Measurements from ENCODE around the gene PDE8B. TPM values are rescaled to one million over a fixed set of nuclear protein-coding genes. Genes with fewer than 3 reads are reported as not detected.

The PDE8B gene
- total RNA-seq, 1 donor from 2014 or later = 5.3 TPM

DNA sequence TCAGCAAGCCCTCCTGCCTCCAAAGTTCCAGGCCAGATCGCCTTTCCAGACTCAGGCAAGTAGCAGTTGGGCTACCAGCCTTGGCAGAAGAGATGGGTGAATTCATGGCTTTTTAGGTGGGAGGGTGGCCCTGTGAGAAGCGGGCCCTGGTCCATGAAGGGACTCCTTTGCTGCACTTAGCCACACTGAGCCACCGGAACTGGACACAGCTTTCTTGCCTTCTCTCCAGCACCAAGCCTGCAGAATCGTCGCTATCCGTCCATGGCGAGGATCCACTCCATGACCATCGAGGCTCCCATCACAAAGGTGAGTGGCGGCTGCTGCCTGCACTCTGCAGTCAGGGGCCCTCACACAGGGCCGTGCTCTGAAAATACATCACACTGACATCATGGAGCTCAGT, 196.7 kb downstream of the PDE8B start:
- Histone ChIP-seq H3K27ac (no peak overlapping the region), H3K9me3 (no peaks in the 10 kb centered on the region), H3K27me3 (ENCODE audit: low read depth) (no peaks in the 10 kb centered on the region), H3K4me3 (no peak overlapping the region), H3K36me3 (no peaks in the 10 kb centered on the region), H3K4me1 (no peaks in the 10 kb centered on the region)
- TF ChIP-seq, protein P1, sequence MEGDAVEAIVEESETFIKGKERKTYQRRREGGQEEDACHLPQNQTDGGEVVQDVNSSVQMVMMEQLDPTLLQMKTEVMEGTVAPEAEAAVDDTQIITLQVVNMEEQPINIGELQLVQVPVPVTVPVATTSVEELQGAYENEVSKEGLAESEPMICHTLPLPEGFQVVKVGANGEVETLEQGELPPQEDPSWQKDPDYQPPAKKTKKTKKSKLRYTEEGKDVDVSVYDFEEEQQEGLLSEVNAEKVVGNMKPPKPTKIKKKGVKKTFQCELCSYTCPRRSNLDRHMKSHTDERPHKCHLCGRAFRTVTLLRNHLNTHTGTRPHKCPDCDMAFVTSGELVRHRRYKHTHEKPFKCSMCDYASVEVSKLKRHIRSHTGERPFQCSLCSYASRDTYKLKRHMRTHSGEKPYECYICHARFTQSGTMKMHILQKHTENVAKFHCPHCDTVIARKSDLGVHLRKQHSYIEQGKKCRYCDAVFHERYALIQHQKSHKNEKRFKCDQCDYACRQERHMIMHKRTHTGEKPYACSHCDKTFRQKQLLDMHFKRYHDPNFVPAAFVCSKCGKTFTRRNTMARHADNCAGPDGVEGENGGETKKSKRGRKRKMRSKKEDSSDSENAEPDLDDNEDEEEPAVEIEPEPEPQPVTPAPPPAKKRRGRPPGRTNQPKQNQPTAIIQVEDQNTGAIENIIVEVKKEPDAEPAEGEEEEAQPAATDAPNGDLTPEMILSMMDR (IDR thresholded peaks at IDR 0.05) = no peak
- DNase-seq = no peak
- intact Hi-C loops (cut with DNase I) = no loop called here
- ATAC-seq = no peak

DNA sequence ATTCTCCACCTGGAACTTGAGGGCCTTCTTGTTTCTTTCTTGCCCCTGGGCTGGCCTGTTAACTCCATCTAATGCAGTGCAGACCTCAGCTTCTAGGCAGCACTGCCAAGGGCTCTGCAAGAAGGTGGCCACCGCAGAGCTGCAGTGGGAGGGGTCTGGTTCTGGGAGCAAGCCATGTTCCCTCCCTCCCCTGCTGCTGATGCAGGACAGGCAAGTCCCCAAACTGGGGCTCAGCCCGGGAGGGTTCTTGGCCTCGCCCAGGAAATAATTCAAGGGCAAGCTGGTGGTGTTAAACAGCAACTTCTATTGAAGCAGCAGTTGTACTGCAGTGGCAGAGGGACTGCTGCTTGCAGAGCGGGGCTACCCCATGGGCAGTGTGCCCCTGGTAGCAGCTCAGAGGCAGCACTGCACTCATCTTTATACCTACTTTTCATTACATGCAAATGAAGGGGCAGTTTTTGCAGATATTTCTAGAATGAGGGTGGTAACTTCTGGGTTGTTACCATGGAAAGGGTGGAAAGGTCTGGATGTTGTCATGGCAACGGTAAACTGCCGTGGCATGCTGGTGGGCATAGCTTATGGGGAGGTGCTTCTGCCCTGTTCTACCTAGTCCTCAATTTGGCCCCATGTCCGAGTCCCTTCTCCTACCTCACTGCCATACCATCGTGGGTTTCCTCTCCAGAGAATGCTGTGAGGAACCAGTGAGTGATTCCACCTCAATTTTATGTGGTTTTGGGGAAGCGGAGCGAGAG, 199.6 kb downstream of the PDE8B start:
- H3K4me3 ChIP-seq = no peak overlapping the region
- no peaks in the 10 kb centered on the region for H3K36me3 ChIP-seq
- ATAC-seq = peak in 1 of 2 donors; percentile 25
- no peaks in the 10 kb centered on the region for H3K4me1 ChIP-seq
- no peak for DNase-seq
- TF ChIP-seq, protein P1 (IDR thresholded peaks at IDR 0.05) = no peak
- intact Hi-C loops (cut with DNase I) = no loop called here
- H3K27ac ChIP-seq = no peak overlapping the region
- H3K9me3 ChIP-seq = no peaks in the 10 kb centered on the region
- no peaks in the 10 kb centered on the region for H3K27me3 ChIP-seq (ENCODE audit: low read depth)

GRCh38 chr5:77413049-77413448, 202.6 kb downstream of the PDE8B start:
- no peak overlapping the region for H3K4me3 ChIP-seq
- H3K4me1 ChIP-seq = no peaks in the 10 kb centered on the region
- no peaks in the 10 kb centered on the region for H3K36me3 ChIP-seq
- intact Hi-C loops (cut with DNase I) = no loop called here
- TF ChIP-seq, protein P1 (IDR thresholded peaks at IDR 0.05) = no peak
- H3K27ac ChIP-seq = no peak overlapping the region
- no peaks in the 10 kb centered on the region for H3K9me3 ChIP-seq
- DNase-seq (no peak), ATAC-seq (no peak)
- no peaks in the 10 kb centered on the region for H3K27me3 ChIP-seq (ENCODE audit: low read depth)

DNA sequence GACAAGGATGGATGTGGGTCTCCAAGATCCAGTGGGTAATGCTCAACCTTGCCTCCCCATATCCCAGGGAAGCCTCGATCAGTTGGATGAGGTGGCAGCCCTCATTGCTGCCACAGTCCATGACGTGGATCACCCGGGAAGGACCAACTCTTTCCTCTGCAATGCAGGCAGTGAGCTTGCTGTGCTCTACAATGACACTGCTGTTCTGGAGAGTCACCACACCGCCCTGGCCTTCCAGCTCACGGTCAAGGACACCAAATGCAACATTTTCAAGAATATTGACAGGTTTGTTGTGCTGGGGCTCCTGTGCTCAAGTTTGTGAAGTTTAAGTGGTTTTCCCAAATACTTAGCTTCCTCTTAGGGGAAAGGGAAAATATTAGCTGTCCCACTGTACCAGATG, 207.7 kb downstream of the PDE8B start:
- Histone ChIP-seq H3K9me3 (no peaks in the 10 kb centered on the region), H3K27me3 (ENCODE audit: low read depth) (no peaks in the 10 kb centered on the region), H3K36me3 (no peaks in the 10 kb centered on the region), H3K27ac (no peak overlapping the region), H3K4me1 (peaks cover 8% of the 10 kb centered on the region), H3K4me3 (no peak overlapping the region)
- TF ChIP-seq, protein P1 (IDR thresholded peaks at IDR 0.05) = no peak
- ATAC-seq = no peak
- no peak for DNase-seq
- intact Hi-C loops (cut with DNase I) = no loop called here

DNA sequence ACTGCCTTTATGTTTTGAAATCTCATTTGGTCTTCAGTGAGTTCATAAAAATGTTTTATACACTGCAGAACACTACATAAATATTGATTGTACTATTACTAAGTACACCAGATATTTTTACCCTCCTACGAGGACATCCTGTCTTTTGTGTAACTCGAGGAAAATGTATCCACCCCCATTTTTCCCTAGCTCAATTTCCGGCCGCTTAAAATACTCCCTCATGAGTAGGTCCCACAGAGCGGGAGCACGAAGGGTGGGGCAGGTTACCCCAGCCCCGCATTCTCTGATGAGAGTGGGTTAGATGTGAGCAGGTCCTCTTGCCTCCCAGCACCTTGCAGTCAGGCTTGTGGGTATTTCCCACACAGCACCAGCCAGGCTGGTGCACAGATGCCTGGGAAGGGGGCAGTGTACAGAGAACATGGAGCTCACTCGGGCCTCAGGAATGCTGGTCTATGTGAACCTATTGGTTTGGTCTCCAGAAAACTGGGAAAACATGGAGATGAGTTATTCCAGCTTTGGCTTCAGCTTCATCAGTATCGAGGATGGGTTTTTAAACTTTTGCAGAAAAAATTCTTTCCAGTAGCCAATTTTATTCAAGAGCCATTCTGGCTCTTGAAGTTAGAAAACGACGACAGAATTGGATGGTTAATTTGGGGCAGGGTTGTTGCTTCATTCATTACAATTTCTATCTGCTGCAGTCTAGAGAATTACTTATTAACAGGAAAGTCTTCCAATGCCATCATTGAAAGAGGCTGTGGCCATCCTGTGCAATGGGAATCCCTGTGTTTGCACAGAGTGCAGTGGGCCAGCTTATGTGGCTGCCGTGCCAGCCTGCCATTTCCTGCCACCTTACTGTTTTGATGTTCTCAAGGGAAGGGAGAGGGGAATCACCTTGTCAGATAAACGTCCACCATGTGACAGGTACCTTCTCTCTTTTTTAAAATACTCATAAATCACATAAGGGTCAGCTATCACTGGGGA, 208.4 kb downstream of the PDE8B start:
- DNase-seq (no peak), ATAC-seq (peak; percentile 29 to 40)
- no peaks in the 10 kb centered on the region for H3K27me3 ChIP-seq (ENCODE audit: low read depth)
- H3K27ac ChIP-seq = no peak overlapping the region
- H3K4me3 ChIP-seq = no peak overlapping the region
- H3K36me3 ChIP-seq = no peaks in the 10 kb centered on the region
- intact Hi-C loops (cut with DNase I) = no loop called here
- no peaks in the 10 kb centered on the region for H3K9me3 ChIP-seq
- TF ChIP-seq, protein P1 (IDR thresholded peaks at IDR 0.05) = no peak
- H3K4me1 ChIP-seq = peaks cover 8% of the 10 kb centered on the region

Measured in lower lobe of right lung (tissue), 2 donors.